Heart left ventricle (tissue), 16 donors: Measurements from ENCODE around the gene WFS1. TPM values are rescaled to one million over a fixed set of nuclear protein-coding genes. Genes with fewer than 3 reads are reported as not detected.

Source experiments
- ATAC-seq, 4 donors: fragments of 200-7000 bp; cut with Tn5 transposase; one replicate each; pipeline ENCODE4 v1.9.1; 2020 to 2022; ENCODE audit warnings: moderate library complexity in 4 of 4, mild to moderate bottlenecking in 3 of 4, moderate number of reproducible peaks in 1 of 4
- DNase-seq, 5 donors: peaks; one replicate each; pipeline ENCODE4 v3.0.0-alpha.2; 2020
- H3K27ac ChIP-seq, 12 donors: fragments of 200-600 bp; sonication (generic) in 4 of 12; one replicate each; pipeline versions ENCODE4 v1.5.0 to v1.8.0; 2016 to 2022; ENCODE audit warnings: mild to moderate bottlenecking in 2 of 12
- H3K27me3 ChIP-seq, 9 donors: fragments of 200-600 bp; sonication (generic) in 2 of 9; one replicate each; pipeline versions ENCODE4 v1.5.1 to v1.8.0; 2016 to 2022; ENCODE audit warnings: mild to moderate bottlenecking in 3 of 9
- H3K36me3 ChIP-seq, 9 donors: fragments of 200-600 bp; sonication (generic) in 2 of 9; one replicate each; pipeline versions ENCODE4 v1.5.0 to v1.8.0; 2018 to 2022; ENCODE audit warnings: mild to moderate bottlenecking in 2 of 9
- H3K4me1 ChIP-seq, 12 donors: fragments of 200-600 bp; sonication (generic) in 4 of 12; one replicate each; pipeline versions ENCODE4 v1.5.0 to v1.8.0; 2016 to 2022; ENCODE audit warnings: mild to moderate bottlenecking in 3 of 12
- H3K4me3 ChIP-seq, 12 donors: fragments of 200-600 bp; sonication (generic) in 4 of 12; one replicate each; pipeline versions ENCODE4 v1.5.0 to v1.8.0; 2017 to 2022; ENCODE audit warnings: mild to moderate bottlenecking in 9 of 12, moderate library complexity in 4 of 12
- H3K9me3 ChIP-seq, 12 donors: fragments of 200-600 bp; sonication (generic) in 4 of 12; one replicate each; pipeline versions ENCODE4 v1.5.0 to v1.8.0; 2016 to 2022; ENCODE audit warnings: mild to moderate bottlenecking in 1 of 12
- POLR2A ChIP-seq, 2 donors: fragments of 450-650 bp; IDR thresholded peaks; one replicate each; pipeline ENCODE4 v1.6.1; 2017; ENCODE audit warnings: antibody characterized with exemption in 2 of 2, mild to moderate bottlenecking in 2 of 2, moderate library complexity in 2 of 2
- WGBS, 4 donors: extraction: QIAGEN DNeasy Blood & Tissue Kit in 2 of 4; methylation state at CpG; one replicate each; pipeline versions ENCODE4 v1.1.5 to v1.1.7; 2013 to 2018; 5-methylcytosine and 5-hydroxymethylcytosine counted together
- intact Hi-C, 10 donors: fragments of 100-400 bp; cut with DNase I; formaldehyde crosslinking; loops; one replicate each; pipeline versions ENCODE4 v1.11.1 to v1.14.2; 2022
- polyA plus RNA-seq, 2 donors: library from polyadenylated mRNA; stranded (reverse); fragments of 200-250 nt; gene quantifications; one replicate each; pipeline ENCODE4 v1.2.3, GENCODE V29; 2013
- total RNA-seq, 9 donors: library from RNA; depleted of rRNA in 2 of 9; stranded (reverse); fragments of >200 nt in 2 of 9; fragmentation: NEBNext Ultra II Directional in 3 of 9; extraction: Animal tissue kit (Norgen Biotek cat#: 25700) in 3 of 9; gene quantifications; one replicate each; pipeline versions ENCODE4 v1.1.0 to v1.2.4, GENCODE V29; 2016 to 2023
- TF ChIP-seq, protein P1 (sequence below), 12 donors: fragments of 200-600 bp; sonication (generic) in 4 of 12; IDR thresholded peaks; one replicate each; pipeline versions ENCODE4 v1.5.0 to v1.8.0; 2018 to 2022; ENCODE audit warnings: antibody characterized with exemption in 12 of 12, mild to moderate bottlenecking in 5 of 12
- donor health status: ischemic (EF 13 %, LVEDD 7.1; RV severe dilation, severe dysfunction).
- donor health status: healthy with polysubstance abuse.
- donor health status: DM: no; HTN: yes; CAD: no.
- donor health status: DM: no; HTN: no; CAD: no.
- donor health status: ischemic (EF 25% LVEDD 6.9; RV normal size, moderate dysfunction).
- donor health status: ischemic (EF 25% LVEDD 5.7; RV mildly dilated, moderate dysfunction).
- donor health status: healthy.
- donor health status: DM: yes; HTN: yes; CAD: no.
- donor health status: ischemic (EF 35%, LVEDD 5.7; RV mildly dilated, moderate dysfunction).
- donor health status: nonischemic (EF 11% LVEDD 7.7; RV severe dilation, severe dysfunction).
- donor health status: DM: yes; HTN: yes; CAD: no.
- donor health status: PGD.
- donor health status: ischemic (EF 29% LVEDD 5.4; RV normal size, mild dysfunction).
- donor health status: nonischemic (EF 23%, LVEDD 6.1; RV moderate dilation, normal function).

WFS1 gene
- total and polyA plus RNA-seq, 11 donors, result 44.8 to 202 (median 73.2) TPM

DNA sequence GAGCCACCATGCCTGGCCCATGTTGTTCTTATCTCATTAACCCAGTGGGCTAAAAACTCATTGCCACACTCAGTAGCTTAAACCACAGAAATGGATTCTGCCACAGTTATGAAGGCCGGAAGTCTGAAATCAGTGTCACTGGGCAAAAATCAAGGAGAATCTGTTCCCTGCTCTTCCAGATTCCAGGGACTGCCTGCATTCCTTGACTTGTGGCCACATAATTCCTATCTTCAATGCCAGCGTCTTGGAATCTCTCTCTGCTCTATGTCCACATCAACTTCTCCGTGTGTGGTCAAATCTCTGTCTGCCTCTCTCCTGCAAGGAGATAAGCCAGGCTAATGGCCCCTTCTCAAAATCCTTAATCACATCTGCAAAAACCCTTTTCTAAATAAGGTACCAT is 4.1 kb upstream of the WFS1 start:
- TF ChIP-seq, protein P1, sequence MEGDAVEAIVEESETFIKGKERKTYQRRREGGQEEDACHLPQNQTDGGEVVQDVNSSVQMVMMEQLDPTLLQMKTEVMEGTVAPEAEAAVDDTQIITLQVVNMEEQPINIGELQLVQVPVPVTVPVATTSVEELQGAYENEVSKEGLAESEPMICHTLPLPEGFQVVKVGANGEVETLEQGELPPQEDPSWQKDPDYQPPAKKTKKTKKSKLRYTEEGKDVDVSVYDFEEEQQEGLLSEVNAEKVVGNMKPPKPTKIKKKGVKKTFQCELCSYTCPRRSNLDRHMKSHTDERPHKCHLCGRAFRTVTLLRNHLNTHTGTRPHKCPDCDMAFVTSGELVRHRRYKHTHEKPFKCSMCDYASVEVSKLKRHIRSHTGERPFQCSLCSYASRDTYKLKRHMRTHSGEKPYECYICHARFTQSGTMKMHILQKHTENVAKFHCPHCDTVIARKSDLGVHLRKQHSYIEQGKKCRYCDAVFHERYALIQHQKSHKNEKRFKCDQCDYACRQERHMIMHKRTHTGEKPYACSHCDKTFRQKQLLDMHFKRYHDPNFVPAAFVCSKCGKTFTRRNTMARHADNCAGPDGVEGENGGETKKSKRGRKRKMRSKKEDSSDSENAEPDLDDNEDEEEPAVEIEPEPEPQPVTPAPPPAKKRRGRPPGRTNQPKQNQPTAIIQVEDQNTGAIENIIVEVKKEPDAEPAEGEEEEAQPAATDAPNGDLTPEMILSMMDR (IDR thresholded peaks at IDR 0.05), result no peak
- no peak for TF ChIP-seq POLR2A (IDR thresholded peaks at IDR 0.05)
- H3K4me3 ChIP-seq, result no peak overlapping the region
- DNase-seq (no peak), ATAC-seq (no peak)
- H3K4me1 ChIP-seq, result peaks cover 0 to 13% (median 7%) of the 10 kb centered on the region in 12 donors
- H3K9me3 ChIP-seq, result no peaks in the 10 kb centered on the region
- intact Hi-C loops, result loop anchor here in 4 of 10 donors (2.0 to 5.0 kb wide), 2 partner anchors 42 to 61 kb away; no protein-coding TSS in a partner anchor
- H3K36me3 ChIP-seq, result no peaks in the 10 kb centered on the region
- H3K27me3 ChIP-seq, result peaks cover 0 to 7% (median 0%) of the 10 kb centered on the region in 9 donors
- WGBS, 4 donors, result 84 to 89% (median 86%) methylated on average over 3 of the region's 3 CpGs
- H3K27ac ChIP-seq, result no peak overlapping the region

GRCh38 chr4:6267573-6267972 is 2.1 kb upstream of the WFS1 start:
- Histone ChIP-seq H3K9me3 (no peaks in the 10 kb centered on the region), H3K36me3 (no peaks in the 10 kb centered on the region), H3K4me3 (no peak overlapping the region), H3K4me1 (peaks cover 3 to 33% (median 27%) of the 10 kb centered on the region in 12 donors), H3K27me3 (no peaks in the 10 kb centered on the region), H3K27ac (no peak overlapping the region)
- intact Hi-C loops, result loop anchor here in 1 of 10 donors (5.0 kb wide), 1 partner anchor 40 kb away; no protein-coding TSS in a partner anchor
- DNase-seq (no peak), ATAC-seq (no peak)
- WGBS, 4 donors, result 36 to 45% (median 44%) methylated on average over 3 of the region's 3 CpGs
- TF ChIP-seq, protein P1 (IDR thresholded peaks at IDR 0.05), result no peak
- TF ChIP-seq POLR2A (IDR thresholded peaks at IDR 0.05), result no peak

GRCh38 chr4:6268650-6269615 is 717 bp upstream of the WFS1 start:
- peak in 1 of 5 donors; percentile 44 for DNase-seq
- intact Hi-C loops, result loop anchor here in 1 of 10 donors (5.0 kb wide), 1 partner anchor 38 kb away; no protein-coding TSS in a partner anchor
- H3K36me3 ChIP-seq, result no peaks in the 10 kb centered on the region
- peaks cover 10 to 45% (median 41%) of the 10 kb centered on the region in 12 donors for H3K4me1 ChIP-seq
- peak overlapping the region in 6 of 12 donors; percentile 18 to 89 (median 56) for H3K27ac ChIP-seq
- 28 to 42% (median 29%) methylated on average over 22 to 32 of the region's 32 CpGs for WGBS, 4 donors
- TF ChIP-seq, protein P1 (IDR thresholded peaks at IDR 0.05), result no peak
- TF ChIP-seq POLR2A (IDR thresholded peaks at IDR 0.05), result no peak
- peak overlapping the region in 10 of 12 donors; percentile 32 to 99 (median 78) for H3K4me3 ChIP-seq
- no peaks in the 10 kb centered on the region for H3K9me3 ChIP-seq
- no peaks in the 10 kb centered on the region for H3K27me3 ChIP-seq
- ATAC-seq, result peak in 1 of 4 donors; percentile 0

DNA sequence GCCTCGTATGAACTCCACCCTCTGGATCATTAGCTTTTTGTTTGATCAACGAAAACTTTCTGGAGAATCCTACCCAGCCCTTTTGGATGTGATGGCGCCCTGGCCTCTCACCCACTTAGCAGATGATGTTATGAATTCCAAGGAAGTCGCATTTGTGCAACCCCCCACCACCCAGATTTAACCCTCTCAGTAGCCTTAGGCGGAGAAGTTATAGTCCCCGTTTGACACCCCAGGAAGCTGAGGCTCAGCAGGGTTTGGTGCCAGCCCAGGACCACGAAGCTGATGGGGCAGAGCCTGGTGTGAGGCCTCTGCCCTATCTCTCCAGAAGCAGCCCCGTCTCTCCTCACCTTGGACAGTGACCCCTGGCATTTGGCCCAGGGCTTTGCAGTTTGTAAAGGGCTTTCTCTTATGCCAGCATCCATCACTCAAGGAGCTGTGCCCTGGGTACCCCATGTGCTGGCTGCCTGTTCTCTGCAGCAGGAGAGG is 1.0 kb downstream of the WFS1 start:
- Histone ChIP-seq H3K9me3 (no peaks in the 10 kb centered on the region), H3K27me3 (no peaks in the 10 kb centered on the region), H3K27ac (peak overlapping the region in 11 of 12 donors; percentile 65 to 94 (median 85)), H3K36me3 (no peaks in the 10 kb centered on the region), H3K4me3 (peak overlapping the region; percentile 70 to 99 (median 88)), H3K4me1 (peaks cover 10 to 62% (median 49%) of the 10 kb centered on the region in 12 donors)
- intact Hi-C loops, result loop anchor here in 1 of 10 donors (5.0 kb wide), 1 partner anchor 37 kb away; no protein-coding TSS in a partner anchor
- TF ChIP-seq, protein P1 (IDR thresholded peaks at IDR 0.05), result no peak
- TF ChIP-seq POLR2A (IDR thresholded peaks at IDR 0.05), result no peak
- WGBS, 4 donors, result 7 to 25% (median 15%) methylated on average over 5 to 8 of the region's 8 CpGs
- peak in 3 of 5 donors; percentile 56 to 67 (median 67) for DNase-seq
- ATAC-seq, result peak in 1 of 4 donors; percentile 9
